LNCAP (cell line): ENCODE measurements around the gene DIAPH1.

Source experiments
- CTCF ChIP-seq: fragments of 450-650 bp; IDR thresholded peaks from 2 replicates; pipeline ENCODE4 v1.5.1; 2017; ENCODE audit warnings: mild to moderate bottlenecking

The DIAPH1 gene

GRCh38 chr5:141519605-141520565 is 98.9 kb downstream of the DIAPH1 start:
- no peak for TF ChIP-seq CTCF

- no peak for TF ChIP-seq CTCF
These were observed 100.2 kb downstream of the DIAPH1 start for GRCh38 chr5:141518618-141519015.

GRCh38 chr5:141517880-141518617 is 100.8 kb downstream of the DIAPH1 start:
- TF ChIP-seq CTCF, result no peak

- no peak for TF ChIP-seq CTCF
These were observed 101.5 kb downstream of the DIAPH1 start for GRCh38 chr5:141517312-141517711.

- TF ChIP-seq CTCF, result no peak
These were observed 102.2 kb downstream of the DIAPH1 start for GRCh38 chr5:141516672-141517025.

GRCh38 chr5:141515946-141516671 is 102.7 kb downstream of the DIAPH1 start:
- no peak for TF ChIP-seq CTCF

- TF ChIP-seq CTCF, result no peak
These were observed 103.7 kb downstream of the DIAPH1 start for GRCh38 chr5:141515141-141515540.
